ENCODE measurements around the gene CDKN2B. TPM values are rescaled to one million over a fixed set of nuclear protein-coding genes. Genes with fewer than 3 reads are reported as not detected.

Gene CDKN2B
- total RNA-seq, 1 experiment from 2014 or later = 9.8 TPM

- CTCF ChIA-PET = interaction anchor here (0.7 to 3.2 kb wide), 5 partner anchors 14 to 249 kb away, joined by 3 to 36 read pairs (median 4); partner anchors contain the start of gene CDKN2B
- peak overlapping the region; percentile 69 for H2AFZ ChIP-seq (ENCODE audit: low read depth, low read length, poor library complexity, severe bottlenecking)
- TF ChIP-seq POLR2AphosphoS5 (IDR thresholded peaks at IDR 0.05; ENCODE audit: low read depth, low read length) (peak; percentile 37), CTCF (IDR thresholded peaks at IDR 0.05 in 2 of 3, conservative IDR thresholded peaks at IDR 0.05 in 1 of 3; ENCODE audit: borderline replicate concordance in 1 of 3, insufficient read depth in 1 of 3, low read depth in 2 of 3, low read length in 2 of 3) (no peak), EZH2phosphoT487 (IDR thresholded peaks at IDR 0.05; ENCODE audit: borderline replicate concordance) (no peak), ELF1 (IDR thresholded peaks at IDR 0.05; ENCODE audit: borderline replicate concordance, low read depth) (no peak), EGR1 (IDR thresholded peaks at IDR 0.05; ENCODE audit: low read depth) (no peak), REST (IDR thresholded peaks at IDR 0.05; ENCODE audit: low read depth) (no peak), EZH2 (IDR thresholded peaks at IDR 0.05) (no peak), RAD21 (IDR thresholded peaks at IDR 0.05; ENCODE audit: low read depth) (no peak), ZBTB33 (IDR thresholded peaks at IDR 0.05; ENCODE audit: extremely low read depth, insufficient replicate concordance, low read length) (no peak), CEBPB (IDR thresholded peaks at IDR 0.05; ENCODE audit: low read depth) (no peak), POLR2A (IDR thresholded peaks at IDR 0.05; ENCODE audit: borderline replicate concordance, extremely low read depth, insufficient read depth, insufficient read length) (no peak), ZFX (IDR thresholded peaks at IDR 0.05) (no peak), CBX3 (IDR thresholded peaks at IDR 0.05; ENCODE audit: low read depth) (no peak), SIN3A (IDR thresholded peaks at IDR 0.05; ENCODE audit: low read depth) (peak; percentile 13; the same call in 1 of the 2 replicates), SRF (IDR thresholded peaks at IDR 0.05; ENCODE audit: low read depth) (no peak), SP1 (IDR thresholded peaks at IDR 0.05; ENCODE audit: low read depth) (no peak), FOSL1 (IDR thresholded peaks at IDR 0.05; ENCODE audit: low read depth) (no peak), YY1 (IDR thresholded peaks at IDR 0.05; ENCODE audit: extremely low read depth, insufficient replicate concordance, low read depth, low read length) (no peak), ZNF274 (IDR thresholded peaks at IDR 0.05; ENCODE audit: low read depth, low read length) (no peak), MAX (IDR thresholded peaks at IDR 0.05) (peak; percentile 29; the same call in 1 of the 2 replicates)
Measured at GRCh38 chr9:21995006-21995665, 14.0 kb downstream of the CDKN2B start.

More at GRCh38 chr9:21995006-21995665, 14.0 kb downstream of the CDKN2B start:
- no peaks in the 10 kb centered on the region for H4K20me1 ChIP-seq (ENCODE audit: insufficient read depth)
- H3K27ac ChIP-seq (ENCODE audit: low read depth, low read length) = peak overlapping the region; percentile 89
- no peaks in the 10 kb centered on the region for H3K27me3 ChIP-seq (ENCODE audit: insufficient read depth, low read length)
- no peaks in the 10 kb centered on the region for H3K36me3 ChIP-seq (ENCODE audit: control insufficient read depth in 1 of 2, insufficient read depth in 2 of 2, low read length in 2 of 2)
- intact Hi-C loops (cut with micrococcal nuclease) = no loop called here
- H3K4me3 ChIP-seq (replicated peaks in 1 of 2; ENCODE audit: low read depth in 1 of 2, low read length in 2 of 2) = peak overlapping the region; percentile 79 to 81
- peaks cover 4 to 19% of the 10 kb centered on the region in 2 experiments; a peak in 3 of 4 replicates for H3K4me1 ChIP-seq (ENCODE audit: control insufficient read depth in 1 of 2, insufficient read depth in 2 of 2, low read length in 2 of 2)
- H3K79me2 ChIP-seq (ENCODE audit: insufficient read depth, low read length) = peaks cover 56% of the 10 kb centered on the region
- H3K9me3 ChIP-seq (ENCODE audit: control insufficient read depth in 1 of 2, insufficient read depth in 1 of 2, low read depth in 1 of 2, low read length in 2 of 2) = no peaks in the 10 kb centered on the region
- peak overlapping the region; percentile 86 for H3K9ac ChIP-seq (ENCODE audit: low read length)
- peak; percentile 72 for ATAC-seq
- no TSS peak for BruUV-seq (replicated peaks)
- ChIA-PET RAD21 (ENCODE audit: low non-redundant PET in 1 of 2, low total read pairs in 2 of 2, uncharacterized antibody in 2 of 2, unreplicated experiment in 2 of 2) (interaction anchor here (0.6 to 0.7 kb wide), 3 partner anchors 20 to 106 kb away, joined by 3 to 5 read pairs (median 4); no protein-coding TSS in a partner anchor), POLR2A (interaction anchor here (0.6 to 1.4 kb wide), 4 partner anchors 13 to 46 kb away, joined by 3 to 5 read pairs (median 4); partner anchors contain the start of gene CDKN2B)
- H3K9me2 ChIP-seq (ENCODE audit: insufficient read depth) = no peaks in the 10 kb centered on the region
- peak; percentile 56 for DNase-seq (ENCODE audit: low read depth, low spot score)
- peak overlapping the region; percentile 91 for H3K4me2 ChIP-seq (ENCODE audit: low read length)
